ENCODE results near the gene NPM3. TPM values are rescaled to one million over a fixed set of nuclear protein-coding genes. Genes with fewer than 3 reads are reported as not detected.

Gene NPM3
- total and polyA plus RNA-seq, 2 of the 13 experiments (the other 11 are each of a cell fraction or from before 2014, with no cell fraction given): 47.6 to 129 TPM

GRCh38 chr10:101824736-101825135 lies 41.5 kb upstream of the NPM3 start:
- Histone ChIP-seq H3K36me3 (replicated peaks in 1 of 2; ENCODE audit: control insufficient read depth in 1 of 2, insufficient read depth in 2 of 2, low read length in 2 of 2) (peaks cover 0 to 4% of the 10 kb centered on the region in 2 experiments; a peak in 1 of 5 replicates), H3K27me3 (ENCODE audit: control insufficient read depth in 1 of 2, insufficient read depth in 2 of 2, low read length in 2 of 2) (no peaks in the 10 kb centered on the region), H3K4me2 (ENCODE audit: low read depth, low read length) (no peak overlapping the region), H3K79me2 (ENCODE audit: insufficient read depth, low read length) (peaks cover 5% of the 10 kb centered on the region), H4K20me1 (ENCODE audit: insufficient read depth, low read length) (no peaks in the 10 kb centered on the region), H3K9me3 (ENCODE audit: low read length) (no peaks in the 10 kb centered on the region), H2AFZ (ENCODE audit: low read length) (no peak overlapping the region), H3K4me3 (replicated peaks in 1 of 3; ENCODE audit: insufficient read depth in 1 of 3, low read depth in 2 of 3, low read length in 3 of 3) (no peak overlapping the region), H3K9ac (ENCODE audit: insufficient read depth, low read depth, low read length) (no peak overlapping the region), H3K4me1 (ENCODE audit: insufficient read depth, low read length) (peaks cover 15% of the 10 kb centered on the region), H3K27ac (ENCODE audit: extremely low read length, insufficient read depth, low read length) (no peak overlapping the region)
- ChIA-PET POLR2A (no interaction called here), CTCF (ENCODE audit: low intra/inter-chr PET ratio, low total read pairs) (no interaction called here)
- FAIRE-seq (no peak), ATAC-seq (no peak), DNase-seq (ENCODE audit: low spot score) (no peak)
- WGBS (ENCODE audit: low lambda C conversion rate): 97% methylated on average over 2 of the region's 2 CpGs
- no peak for TF ChIP-seq ZMAT5 (CRISPR knock-in tag; IDR thresholded peaks at IDR 0.05; ENCODE audit: borderline replicate concordance, low read depth)
- TF ChIP-seq ARID3A (IDR thresholded peaks at IDR 0.05; ENCODE audit: low read depth, low read length): no peak
- no peak for TF ChIP-seq TBX3 (IDR thresholded peaks at IDR 0.05; ENCODE audit: borderline replicate concordance)
- TF ChIP-seq CEBPZ (IDR thresholded peaks at IDR 0.05; ENCODE audit: low read length): no peak
- no peak for TF ChIP-seq MXD4 (CRISPR knock-in tag; IDR thresholded peaks at IDR 0.05)
- in situ Hi-C loops (cut with HindIII; ENCODE audit: extremely low pct_ligation_motif_present, low pct_unique_long_range_greater_than_20kb): no loop called here
- BruUV-seq (replicated peaks): no TSS peak
- intact Hi-C loops (cut with micrococcal nuclease; ENCODE audit: unreplicated experiment): no loop called here

All from HepG2 (cell line).